ENCODE results near the gene UBE2Z. TPM values are rescaled to one million over a fixed set of nuclear protein-coding genes. Genes with fewer than 3 reads are reported as not detected.

The UBE2Z gene
- total and polyA plus RNA-seq, 2 of the 13 experiments (the other 11 are each of a cell fraction or from before 2014, with no cell fraction given): 63.2 to 122 TPM

GRCh38 chr17:48892940-48893645 is 15.1 kb upstream of the UBE2Z start:
- Histone ChIP-seq H3K9ac (ENCODE audit: insufficient read depth, low read depth, low read length) (peak overlapping the region; percentile 93), H3K4me3 (replicated peaks in 1 of 3; ENCODE audit: insufficient read depth in 1 of 3, low read depth in 2 of 3, low read length in 3 of 3) (peak overlapping the region; percentile 76 to 97 (median 81)), H2AFZ (ENCODE audit: low read length) (peak overlapping the region; percentile 34), H3K79me2 (ENCODE audit: insufficient read depth, low read length) (peaks cover 22% of the 10 kb centered on the region), H3K9me3 (ENCODE audit: low read length) (no peaks in the 10 kb centered on the region), H3K4me1 (ENCODE audit: insufficient read depth, low read length) (peaks cover 52% of the 10 kb centered on the region), H3K4me2 (ENCODE audit: low read depth, low read length) (peak overlapping the region; percentile 89), H3K36me3 (replicated peaks in 1 of 2; ENCODE audit: control insufficient read depth in 1 of 2, insufficient read depth in 2 of 2, low read length in 2 of 2) (peaks cover 5 to 14% of the 10 kb centered on the region in 2 experiments), H3K27ac (ENCODE audit: extremely low read length, insufficient read depth, low read length) (peak overlapping the region; percentile 84), H4K20me1 (ENCODE audit: insufficient read depth, low read length) (no peaks in the 10 kb centered on the region; the same call in 1 of the 2 replicates), H3K27me3 (ENCODE audit: control insufficient read depth in 1 of 2, insufficient read depth in 2 of 2, low read length in 2 of 2) (no peaks in the 10 kb centered on the region; a peak in 1 of 5 replicates)
- DNase-seq (ENCODE audit: low spot score) (no peak), FAIRE-seq (no peak), ATAC-seq (peak; percentile 12)
- ChIA-PET POLR2A (interaction anchor here (0.7 to 4.9 kb wide), 37 partner anchors 8 to 952 kb away, joined by 3 to 194 read pairs (median 5); partner anchors contain the start of genes CALCOCO2, IGF2BP1, NFE2L1 and PHB1), CTCF (ENCODE audit: low intra/inter-chr PET ratio, low total read pairs) (no interaction called here)
- in situ Hi-C loops (cut with HindIII; ENCODE audit: extremely low pct_ligation_motif_present, low pct_unique_long_range_greater_than_20kb): no loop called here
- TSS peak; percentile 73 for BruUV-seq (replicated peaks)
- 2% methylated on average over 24 of the region's 24 CpGs for WGBS (ENCODE audit: low lambda C conversion rate)
- intact Hi-C loops (cut with micrococcal nuclease; ENCODE audit: unreplicated experiment): loop anchor here (1.0 to 2.0 kb wide), 4 partner anchors 10 to 300 kb away; partner anchors contain the start of gene UBE2Z
- TF ChIP-seq UBTF (CRISPR knock-in tag; IDR thresholded peaks at IDR 0.05) (peak; percentile 13), FOXA1 (IDR thresholded peaks at IDR 0.05) (no peak), FOXA1 (CRISPR knock-in tag; IDR thresholded peaks at IDR 0.05) (no peak), SRSF1 (optimal IDR thresholded peaks at IDR 0.05; ENCODE audit: low read depth, low read length) (peak; percentile 71), EEA1 (CRISPR knock-in tag; IDR thresholded peaks at IDR 0.05; ENCODE audit: borderline replicate concordance) (no peak), CBFB (CRISPR knock-in tag; IDR thresholded peaks at IDR 0.05) (no peak), NR2F6 (IDR thresholded peaks at IDR 0.05) (peak; percentile 58; the same call in 1 of the 2 replicates), NR2F6 (CRISPR knock-in tag; IDR thresholded peaks at IDR 0.05) (no peak; the same call in 1 of the 2 replicates), ZNF33A (CRISPR knock-in tag; IDR thresholded peaks at IDR 0.05; ENCODE audit: borderline replicate concordance) (no peak), IKZF1 (IDR thresholded peaks at IDR 0.05) (no peak), ZNF614 (CRISPR knock-in tag; IDR thresholded peaks at IDR 0.05; ENCODE audit: borderline replicate concordance) (no peak), ZNF720 (CRISPR knock-in tag; IDR thresholded peaks at IDR 0.05) (no peak), POGZ (CRISPR knock-in tag; IDR thresholded peaks at IDR 0.05) (no peak), FOXO4 (CRISPR knock-in tag; conservative IDR thresholded peaks at IDR 0.05) (no peak), TRAFD1 (CRISPR knock-in tag; IDR thresholded peaks at IDR 0.05; ENCODE audit: borderline replicate concordance) (0 out of 2 replicates have a peak, but pooled peaks have one; percentile 66), ZNF891 (CRISPR knock-in tag; IDR thresholded peaks at IDR 0.05) (no peak), HNRNPK (IDR thresholded peaks at IDR 0.05; ENCODE audit: low read depth, low read length, poor library complexity, severe bottlenecking) (no peak), DR1 (CRISPR knock-in tag; IDR thresholded peaks at IDR 0.05) (no peak)

Measured in HepG2 (cell line).